ENCODE results near the gene GRK5.
"Not testable (repeated sequence)": the region's sequence is repeated elsewhere in the genome, so short reads cannot be mapped to it uniquely, and the experiment has no call there.

GRK5 gene

DNA sequence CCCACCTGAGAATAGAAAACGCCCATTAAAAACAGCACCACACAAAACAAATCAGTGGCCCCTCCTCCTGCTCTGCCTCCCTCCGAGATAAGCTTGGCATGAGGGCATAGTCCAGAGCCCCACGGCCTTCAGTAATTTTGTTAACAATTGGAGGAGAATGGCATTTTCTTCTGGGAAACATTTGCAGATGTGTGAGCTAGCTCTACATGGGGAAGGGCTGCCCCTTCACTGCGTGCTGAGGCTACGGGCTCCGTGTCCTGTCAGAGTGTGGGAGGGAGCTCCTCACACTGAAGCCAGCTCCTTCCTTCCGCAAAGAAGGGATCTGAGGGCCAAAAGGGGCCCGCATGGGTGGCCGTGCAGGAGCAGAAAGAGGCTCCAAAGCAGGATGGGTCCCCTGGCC is 15.2 kb downstream of the GRK5 start:
- no peak for DNase-seq (ENCODE audit: low read depth)

DNA sequence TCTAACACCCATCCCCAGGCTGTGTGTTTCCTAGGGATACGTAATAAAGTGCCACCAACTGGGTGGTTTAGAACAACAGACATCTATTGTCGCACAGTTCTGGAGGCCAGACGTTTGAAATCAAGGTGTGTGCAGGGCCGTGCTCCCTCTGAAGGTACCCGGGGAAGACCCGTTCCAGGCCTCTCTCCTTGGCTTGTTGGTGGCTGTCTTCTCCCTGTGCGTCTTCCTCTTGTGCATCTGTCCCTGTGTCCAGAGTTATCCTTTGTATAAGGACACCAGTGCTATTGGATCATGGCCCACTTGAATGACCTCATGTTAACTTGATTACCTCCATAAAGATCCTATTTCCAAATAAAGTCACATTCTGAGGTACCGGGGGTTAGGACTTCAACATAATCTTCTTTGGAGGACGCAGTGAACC is 15.6 kb downstream of the GRK5 start:
- DNase-seq (ENCODE audit: low read depth) = no peak

DNA sequence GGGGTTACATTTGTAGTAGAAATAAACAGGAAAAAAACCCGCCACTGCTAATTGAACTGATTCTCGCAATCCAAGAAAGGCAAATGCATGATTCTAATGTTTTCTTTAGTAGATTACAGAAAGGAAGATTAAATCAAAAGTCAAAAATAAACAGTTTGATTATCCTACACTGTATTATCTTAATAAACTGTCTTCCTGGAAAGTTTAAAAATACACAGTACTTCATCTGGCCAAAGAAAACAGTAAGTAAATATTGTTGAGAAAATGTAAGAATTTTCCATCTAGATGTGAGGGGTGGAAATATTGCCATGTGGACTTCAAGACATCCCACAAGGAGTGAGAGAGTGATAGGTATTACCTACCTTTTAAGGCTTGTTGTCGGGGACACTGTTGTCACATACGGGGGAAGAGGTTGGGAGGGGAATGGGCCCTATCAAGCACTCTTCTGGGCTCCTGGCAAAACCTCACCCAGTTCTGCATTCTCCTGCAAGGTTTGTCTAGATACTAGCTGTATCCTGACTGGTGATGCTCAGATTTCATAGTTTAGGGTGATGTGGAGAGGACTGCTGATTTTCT is 17.8 kb downstream of the GRK5 start:
- DNase-seq (ENCODE audit: low read depth) = no peak

DNA sequence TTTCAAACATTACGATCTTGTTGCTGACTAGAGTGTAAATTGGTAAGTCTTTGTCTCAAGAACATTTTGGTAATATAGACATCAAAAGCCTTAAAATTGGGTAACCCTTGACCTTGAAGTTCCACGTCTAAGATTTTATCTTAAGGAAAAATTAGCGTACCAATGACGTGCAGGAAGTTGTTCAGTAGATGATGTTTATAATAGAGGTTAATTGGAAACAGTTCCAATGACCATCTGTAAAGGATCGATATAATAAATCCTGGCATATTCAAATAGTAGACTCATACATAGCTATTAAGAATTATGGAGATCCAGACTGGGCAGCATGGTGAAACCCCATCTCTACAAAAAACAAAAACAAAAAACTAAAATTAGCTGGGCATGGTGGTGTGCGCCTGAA is 20.5 kb downstream of the GRK5 start:
- no peak for DNase-seq (ENCODE audit: low read depth)

DNA sequence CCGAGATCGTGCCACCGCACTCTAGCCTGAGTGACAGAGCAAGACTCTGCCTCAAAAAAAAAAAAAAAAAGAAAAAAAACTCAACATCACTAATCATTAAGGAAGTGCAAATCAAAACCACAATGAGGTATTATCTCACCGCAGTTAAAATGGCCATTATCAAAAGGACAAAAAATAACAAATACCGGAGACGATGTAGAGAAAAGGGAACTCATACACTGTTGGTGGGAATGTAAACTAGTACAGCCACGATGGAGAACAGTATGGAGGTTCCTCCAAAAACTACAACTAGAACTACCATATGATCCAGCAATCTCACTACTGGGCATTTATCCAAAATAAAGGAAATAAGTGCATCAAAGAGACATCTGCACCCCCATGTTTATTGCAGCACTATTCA is 24.3 kb downstream of the GRK5 start:
- DNase-seq (ENCODE audit: low read depth) = no peak

DNA sequence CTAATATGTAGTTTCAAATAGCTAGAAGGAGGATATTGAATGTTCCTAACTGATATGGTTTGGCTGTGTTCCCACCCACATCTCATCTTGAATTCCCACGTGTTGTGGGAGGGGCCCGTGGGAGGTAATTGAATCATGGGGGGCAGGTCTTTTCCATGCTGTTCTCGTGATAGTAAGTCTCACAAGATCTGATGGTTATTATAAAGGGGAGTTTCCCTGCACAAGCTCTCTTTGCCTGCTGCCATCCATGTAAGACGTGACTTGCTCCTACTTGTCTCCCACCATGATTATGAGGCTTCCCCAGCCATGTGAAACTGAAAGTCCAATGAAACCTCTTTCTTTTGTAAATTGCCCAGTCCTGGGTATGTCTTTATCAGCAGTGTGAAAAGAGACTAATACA is 25.1 kb downstream of the GRK5 start:
- not testable (repeated sequence) for DNase-seq (ENCODE audit: low read depth)

DNA sequence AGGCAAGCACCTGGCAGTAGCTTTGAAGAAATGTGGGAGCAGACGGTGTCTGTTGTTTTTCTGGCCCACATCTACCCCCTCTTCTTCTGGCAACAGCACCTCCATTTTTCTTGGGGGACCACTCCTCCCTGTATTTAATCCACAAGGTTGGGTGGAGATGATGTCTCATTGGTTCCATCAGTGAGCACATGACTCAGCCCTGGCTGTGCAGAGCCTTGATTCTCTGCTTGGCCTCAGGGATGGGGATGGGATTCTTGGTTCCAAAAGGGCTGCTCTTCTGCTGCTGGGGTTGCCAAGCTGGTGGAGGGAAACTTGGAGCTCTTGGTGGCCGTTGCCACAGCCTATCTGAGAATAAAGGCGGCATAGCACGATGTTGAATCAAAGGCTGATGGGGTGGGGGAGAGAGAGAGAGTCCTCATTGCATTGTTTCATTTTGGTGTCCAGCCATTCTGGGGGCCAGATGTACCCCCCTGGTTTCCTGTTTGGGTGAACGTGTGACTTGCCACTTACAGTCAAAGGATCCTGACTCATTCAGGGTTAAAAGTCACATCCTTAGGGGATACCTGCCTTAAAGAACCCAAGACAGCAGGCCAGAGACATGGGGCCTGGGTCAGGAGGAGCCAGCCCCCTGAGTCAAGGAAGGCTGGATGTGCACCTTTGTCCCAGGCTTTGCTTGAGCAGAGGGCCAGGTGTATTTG is 25.9 kb downstream of the GRK5 start:
- DNase-seq (ENCODE audit: low read depth) = no peak

DNA sequence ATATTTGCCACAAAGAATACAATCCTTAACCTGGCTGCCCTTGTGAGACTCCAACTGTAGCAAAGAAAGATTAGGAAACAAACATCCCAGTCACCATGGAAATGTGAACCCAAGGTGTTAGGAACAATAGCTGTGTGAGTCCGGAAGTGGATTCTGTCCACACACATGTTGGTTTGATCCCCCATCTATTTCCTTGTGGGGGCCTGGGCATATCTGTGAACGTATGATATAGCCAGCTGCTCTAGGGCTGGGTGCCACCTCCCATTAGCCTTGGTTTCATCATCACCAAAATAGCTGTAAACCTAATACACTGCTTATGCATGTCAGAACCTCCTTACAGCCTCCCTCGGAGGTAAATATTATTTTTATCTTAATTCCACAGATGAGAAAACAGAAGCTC is 26.4 kb downstream of the GRK5 start:
- DNase-seq (ENCODE audit: low read depth) = no peak

DNA sequence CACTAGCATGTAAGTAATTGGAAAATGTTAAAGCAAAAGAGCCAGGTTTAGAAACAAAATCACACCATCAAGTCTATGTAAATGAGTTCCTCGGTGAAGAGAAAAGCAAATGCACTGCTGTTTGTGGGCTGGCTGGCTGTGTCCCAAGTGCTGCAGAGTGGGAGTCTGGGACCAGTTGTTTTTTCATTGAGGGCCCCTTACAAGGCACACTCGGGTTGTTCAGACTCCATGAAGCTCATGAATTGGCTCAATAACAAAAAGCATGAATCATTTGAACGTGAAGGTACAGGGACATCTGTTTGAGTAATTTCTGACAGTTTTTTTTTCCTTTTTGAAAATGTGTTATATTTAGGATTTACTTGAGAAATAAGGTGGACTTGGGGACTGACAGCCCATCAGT is 28.0 kb downstream of the GRK5 start:
- DNase-seq (ENCODE audit: low read depth) = no peak

DNA sequence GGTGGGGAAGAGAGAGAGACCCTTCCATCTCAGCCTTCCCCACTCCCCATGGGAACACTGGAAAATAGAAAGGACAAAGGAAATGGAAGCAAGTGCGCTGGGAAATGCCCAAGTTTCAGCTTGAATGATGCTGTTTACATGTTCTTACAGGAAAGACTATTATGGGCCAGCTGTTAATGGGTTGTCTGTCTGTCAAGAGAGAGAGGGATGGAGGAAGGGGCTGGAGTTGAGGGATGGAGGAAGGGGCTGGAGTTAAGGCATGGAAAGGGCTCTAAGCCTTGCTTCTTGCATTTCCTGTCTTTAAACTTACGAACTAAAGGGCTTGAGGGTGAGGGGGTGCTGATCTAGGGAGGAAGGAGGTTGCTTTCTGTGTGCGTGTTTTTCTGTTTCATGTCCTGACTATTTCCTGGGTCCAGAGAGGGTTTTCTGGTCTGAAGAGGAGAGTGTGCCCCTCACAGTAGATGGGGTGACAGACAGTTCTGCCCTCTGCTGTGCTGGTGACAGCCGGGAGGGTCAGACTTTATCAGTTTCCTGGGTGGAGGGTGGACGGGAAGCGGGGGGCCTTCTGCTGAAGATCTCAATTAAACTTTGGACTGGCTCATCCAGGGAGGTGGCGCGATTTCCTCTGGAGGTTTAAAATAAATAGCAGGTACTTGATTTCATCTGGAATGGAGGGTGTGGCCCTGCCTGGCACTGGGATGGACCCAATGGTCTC is 30.5 kb downstream of the GRK5 start:
- no peak for DNase-seq (ENCODE audit: low read depth)

DNA sequence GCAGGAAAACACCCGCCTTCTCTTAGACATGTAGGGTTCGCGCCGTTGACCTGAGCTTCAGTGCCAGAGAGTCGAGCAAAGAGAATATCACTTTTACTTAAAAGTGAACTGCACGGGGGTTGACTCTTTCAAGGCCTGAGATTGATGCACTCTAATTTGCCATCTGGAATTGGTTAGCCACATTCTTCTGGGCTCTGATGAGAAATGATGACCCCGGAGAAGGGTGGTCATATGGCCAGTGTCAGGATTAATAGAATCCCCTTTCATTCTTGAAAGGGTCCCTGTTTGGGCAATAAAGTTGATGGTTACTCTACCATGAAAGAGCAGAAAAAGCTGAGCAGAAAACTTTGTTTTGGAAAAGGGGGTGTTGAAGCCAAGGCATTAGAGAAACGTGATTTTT is 31.2 kb downstream of the GRK5 start:
- no peak for DNase-seq (ENCODE audit: low read depth)

DNA sequence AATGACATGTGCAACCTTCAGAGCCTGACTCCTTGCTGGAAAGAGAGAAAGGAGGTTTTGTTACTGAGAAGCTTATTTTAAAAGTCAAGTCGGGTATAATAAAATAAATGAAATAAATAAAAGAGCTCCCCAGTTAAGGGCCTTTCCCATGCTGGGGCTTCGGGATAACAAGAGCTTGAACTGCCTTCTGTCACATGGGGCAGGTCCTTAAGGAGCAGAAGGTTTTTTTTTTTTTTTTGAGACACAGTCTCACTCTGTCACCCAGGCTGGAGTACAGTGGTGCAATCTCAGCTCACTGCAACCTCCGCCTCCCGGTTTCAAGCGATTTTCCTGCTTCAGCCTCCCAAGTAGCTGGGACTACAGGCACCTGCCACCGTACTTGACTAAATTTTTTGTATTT is 31.6 kb downstream of the GRK5 start:
- DNase-seq (ENCODE audit: low read depth) = not testable (repeated sequence)

DNA sequence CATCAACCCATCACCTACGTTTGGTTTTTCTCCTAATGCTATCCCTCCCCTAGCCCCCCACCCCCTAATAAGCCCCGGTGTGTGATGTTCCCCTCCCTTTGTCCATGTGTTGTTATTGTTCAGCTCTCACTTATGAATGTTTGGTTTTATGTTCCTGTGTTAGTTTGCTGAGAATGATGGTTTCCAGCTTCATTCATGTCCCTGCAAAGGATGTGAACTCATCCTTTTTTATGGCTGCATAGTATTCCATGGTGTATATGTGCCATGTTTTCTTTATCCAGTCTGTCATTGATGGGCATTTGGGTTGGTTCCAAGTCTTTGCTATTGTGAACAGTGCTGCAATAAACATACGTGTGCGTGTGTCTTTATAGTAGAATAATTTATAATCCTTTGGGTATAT is 32.3 kb downstream of the GRK5 start:
- DNase-seq (ENCODE audit: low read depth) = not testable (repeated sequence)

DNA sequence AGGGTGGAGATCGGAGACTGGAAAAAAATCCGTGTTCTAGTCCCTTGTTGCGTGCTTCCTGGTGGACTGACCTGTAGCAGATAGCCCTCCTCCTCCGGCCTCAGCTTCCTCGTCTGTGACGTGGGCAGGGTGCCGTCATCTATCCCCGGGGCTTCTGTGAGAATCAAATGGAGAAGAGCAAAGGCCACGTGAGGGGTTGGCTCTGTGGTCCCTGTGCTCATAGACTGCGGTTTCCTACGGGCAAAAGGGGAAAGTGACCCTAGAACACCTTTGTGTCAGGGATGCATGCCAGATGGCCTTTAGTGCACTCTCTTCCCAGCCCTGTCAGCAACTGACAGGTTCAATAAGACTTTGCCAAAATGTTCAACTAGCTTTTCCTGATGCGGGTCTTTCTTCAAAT is 33.7 kb downstream of the GRK5 start:
- no peak for DNase-seq (ENCODE audit: low read depth)

DNA sequence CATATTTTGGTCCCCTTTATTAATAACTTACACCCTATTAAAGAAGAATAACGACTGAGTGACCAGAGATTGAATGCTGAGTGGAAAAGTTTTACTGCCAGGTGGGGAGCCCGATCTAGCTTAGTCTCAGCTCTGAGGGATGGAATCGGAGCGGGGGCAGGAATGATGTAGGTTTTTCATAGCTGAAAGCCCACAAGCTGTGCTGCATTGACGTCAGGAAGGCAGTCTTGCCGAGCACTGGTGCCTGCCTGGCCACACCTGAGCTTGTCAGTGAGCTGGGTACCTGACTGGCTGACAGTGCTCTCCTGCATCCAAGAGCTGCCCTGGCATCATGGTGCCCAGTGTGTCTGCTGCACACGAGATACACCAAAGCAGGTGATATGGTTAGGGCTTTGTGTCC is 34.8 kb downstream of the GRK5 start:
- DNase-seq (ENCODE audit: low read depth) = no peak

DNA sequence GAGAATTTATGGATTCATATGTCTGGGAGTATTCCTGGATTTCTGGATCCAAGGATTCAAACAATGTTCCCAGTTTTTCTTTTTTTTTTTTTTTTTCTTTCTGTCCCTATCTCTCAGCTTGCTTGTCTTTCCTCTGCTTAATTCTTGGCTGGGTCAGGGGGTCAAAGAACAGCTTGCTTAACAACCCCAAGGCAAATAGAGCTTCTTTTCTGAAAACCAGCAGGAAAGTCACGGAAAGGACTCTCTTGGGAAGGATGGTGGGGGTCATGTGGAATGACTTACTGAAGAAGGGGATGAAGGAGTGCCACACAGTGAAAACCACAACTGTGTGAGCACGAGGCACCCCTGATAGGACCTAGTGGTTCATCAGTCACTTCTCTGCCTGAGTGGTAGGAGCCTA is 36.1 kb downstream of the GRK5 start:
- DNase-seq (ENCODE audit: low read depth) = no peak

DNA sequence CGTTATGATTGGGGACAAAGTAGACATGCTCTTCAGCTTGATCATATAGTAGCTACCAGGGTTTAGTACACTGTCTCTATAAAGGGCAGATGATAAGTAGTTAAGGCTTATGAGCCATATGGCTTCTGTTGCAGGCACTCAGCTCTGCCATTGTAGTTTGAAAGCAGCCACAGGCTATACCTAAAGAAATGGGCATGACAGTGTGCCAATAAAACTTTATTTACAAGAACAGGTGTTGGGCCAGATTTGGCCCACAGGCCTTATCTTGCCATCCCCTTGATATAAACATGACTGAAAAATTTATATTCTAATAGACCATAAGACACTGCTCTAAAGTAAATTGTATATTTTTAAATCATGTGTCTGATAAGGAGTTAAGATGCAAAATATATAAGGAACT is 36.6 kb downstream of the GRK5 start:
- DNase-seq (ENCODE audit: low read depth) = no peak

DNA sequence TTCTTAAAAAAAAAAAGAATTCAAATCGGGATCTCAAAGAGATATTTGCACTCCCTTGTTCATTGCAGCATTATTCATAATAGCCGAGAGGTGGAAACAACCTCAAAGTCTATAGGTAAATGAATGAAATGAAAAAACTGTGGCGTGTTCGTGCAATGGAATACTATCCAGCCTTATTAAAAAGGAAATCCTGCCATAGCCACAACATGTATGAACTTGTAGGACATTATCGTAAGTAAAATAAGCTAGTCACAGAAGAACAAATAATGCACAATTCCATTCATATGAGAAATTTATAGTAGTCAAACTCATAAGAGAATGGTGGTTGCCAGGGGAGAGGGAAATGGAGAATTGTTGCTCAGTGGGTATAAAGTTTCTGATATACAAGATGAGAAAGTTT is 37.9 kb downstream of the GRK5 start:
- DNase-seq (ENCODE audit: low read depth) = no peak

DNA sequence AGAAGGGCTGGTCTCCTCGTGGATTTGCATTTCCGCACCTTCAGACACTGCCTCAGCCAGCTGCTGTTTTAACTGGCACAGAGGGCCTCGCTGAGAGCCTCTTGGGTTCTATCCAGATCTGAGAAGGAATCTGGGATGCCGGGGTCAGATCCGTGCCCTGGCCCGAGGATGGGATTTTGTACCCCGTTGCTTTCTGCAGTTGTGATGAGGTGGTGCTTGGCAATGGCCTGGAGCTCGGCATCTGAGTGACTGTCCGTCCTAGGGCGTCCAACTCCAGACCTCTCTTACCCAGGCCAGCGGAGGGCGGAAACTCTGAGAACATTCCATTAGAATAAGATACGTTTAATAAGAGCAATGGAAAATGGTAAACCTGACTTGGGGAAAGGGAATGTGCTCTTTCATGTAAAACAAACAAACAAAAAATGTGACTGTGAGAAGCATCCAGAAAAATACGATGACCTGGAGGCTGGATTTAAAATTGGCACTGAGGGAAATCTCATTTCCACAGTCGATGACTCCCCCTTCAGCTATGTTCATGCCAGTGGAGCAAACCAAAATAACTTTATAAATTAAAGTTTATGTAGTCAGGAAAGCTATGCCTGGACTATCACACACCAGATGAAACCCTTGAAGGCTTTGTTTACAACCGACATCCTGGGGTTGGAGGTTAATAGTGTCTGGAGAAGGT is 39.6 kb downstream of the GRK5 start:
- no peak for DNase-seq (ENCODE audit: low read depth)

DNA sequence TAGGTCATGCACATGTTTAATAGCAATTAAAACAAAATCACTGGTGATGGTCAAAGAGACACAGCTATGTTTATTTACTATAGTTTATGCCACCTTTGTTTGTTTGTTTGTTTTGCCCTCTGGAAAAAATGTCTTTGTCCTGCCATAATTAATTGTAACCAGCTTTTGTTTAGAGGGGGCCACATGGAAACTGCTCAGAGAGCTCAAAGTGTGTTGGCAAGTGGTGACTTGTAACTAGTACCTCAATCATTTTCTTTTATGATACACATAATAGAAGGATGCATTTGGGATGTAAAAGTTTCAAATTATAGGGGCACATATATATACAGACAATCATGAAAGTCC is 40.2 kb downstream of the GRK5 start:
- no peak for DNase-seq (ENCODE audit: low read depth)

DNA sequence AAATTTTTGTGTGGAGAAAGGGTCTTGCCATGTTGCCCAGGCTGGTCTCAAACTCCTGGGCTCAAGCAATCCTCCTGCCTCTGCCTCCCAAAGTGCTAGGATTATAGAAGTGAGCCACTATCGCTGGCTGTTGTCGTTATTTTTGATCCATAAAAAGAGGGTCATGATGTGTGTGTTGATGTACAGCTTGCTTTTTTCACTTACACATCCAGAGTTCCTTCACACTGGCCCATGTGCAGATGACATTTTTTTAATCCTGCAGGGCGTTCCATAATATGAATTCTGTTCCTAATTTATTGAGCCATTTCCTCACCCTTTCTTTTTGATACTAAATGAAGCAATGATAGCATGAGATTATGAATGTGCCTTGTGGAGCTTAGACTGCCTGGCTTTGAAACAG is 40.8 kb downstream of the GRK5 start:
- DNase-seq (ENCODE audit: low read depth) = no peak

DNA sequence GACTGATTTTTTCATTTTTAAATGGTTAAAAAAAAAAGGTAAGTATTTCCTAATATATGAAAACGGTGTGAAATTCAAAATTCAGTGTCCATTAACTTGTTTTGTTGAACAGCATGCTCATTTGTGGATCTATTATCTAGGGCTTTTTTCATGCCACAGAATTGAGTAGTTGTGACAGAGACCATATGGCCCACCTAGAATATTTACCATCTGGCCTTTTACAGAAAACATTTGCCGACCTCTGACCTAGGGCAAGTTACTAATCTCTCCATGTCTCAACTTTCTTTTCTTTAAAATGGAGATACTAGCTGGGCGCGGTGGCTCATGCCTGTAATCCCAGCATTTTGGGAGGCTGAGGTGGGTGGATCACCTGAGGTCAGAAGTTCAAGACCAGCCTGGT is 41.3 kb downstream of the GRK5 start:
- DNase-seq (ENCODE audit: low read depth) = no peak

DNA sequence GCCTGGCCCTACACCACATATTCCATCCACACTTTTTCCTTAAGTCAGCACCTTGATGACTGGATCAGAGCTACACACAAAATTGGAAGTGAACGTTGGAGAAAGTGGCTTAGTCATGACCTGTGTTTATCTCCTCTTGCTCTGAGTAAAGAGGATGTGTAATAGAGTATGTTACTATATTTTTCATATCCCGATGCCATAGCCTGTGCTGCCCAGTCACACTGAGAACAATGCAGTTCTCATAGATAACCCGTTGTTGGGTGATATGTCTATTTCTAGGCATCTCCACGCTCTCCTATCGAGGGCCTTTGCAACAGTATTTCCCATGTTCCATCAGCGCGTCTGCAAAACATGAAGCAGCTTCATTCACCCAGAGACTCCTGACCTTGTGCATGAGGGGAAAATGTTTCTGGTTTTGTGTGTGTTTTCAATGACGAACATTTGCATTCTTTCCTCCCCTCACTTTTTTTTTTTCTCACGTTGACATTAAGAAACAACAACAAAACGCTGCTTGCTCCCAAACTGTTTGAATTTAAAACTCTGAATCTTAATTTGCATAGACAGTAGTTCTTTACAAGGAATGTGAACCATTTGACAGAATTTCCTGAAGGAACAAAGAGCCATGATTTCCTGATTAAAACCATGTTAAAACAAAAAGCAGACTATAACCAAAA is 43.4 kb downstream of the GRK5 start:
- DNase-seq (ENCODE audit: low read depth) = no peak
